GM12801 (cell line): Measurements from ENCODE around the gene DYSF.

Source experiments
- CTCF ChIP-seq: IDR thresholded peaks from one replicate; pipeline ENCODE4 v1.5.1; 2011; ENCODE audit warnings: control low read depth; ENCODE audit not compliant: insufficient read length; ENCODE audit errors: extremely low read depth

The DYSF gene

GRCh38 chr2:71535526-71535925, 82.2 kb downstream of the DYSF start:
- no peak for TF ChIP-seq CTCF

- no peak for TF ChIP-seq CTCF
These were observed 82.9 kb downstream of the DYSF start for GRCh38 chr2:71536226-71536671.

GRCh38 chr2:71538241-71538640, 84.9 kb downstream of the DYSF start:
- no peak for TF ChIP-seq CTCF

- TF ChIP-seq CTCF, result no peak
These were observed 85.4 kb downstream of the DYSF start for GRCh38 chr2:71538656-71539265.

- no peak for TF ChIP-seq CTCF
These were observed 87.5 kb downstream of the DYSF start for GRCh38 chr2:71540818-71541217.

GRCh38 chr2:71544919-71545571, 91.7 kb downstream of the DYSF start:
- TF ChIP-seq CTCF, result no peak

GRCh38 chr2:71545572-71546274, 92.4 kb downstream of the DYSF start:
- TF ChIP-seq CTCF, result no peak
